HG03469 (cell line): ENCODE measurements around the gene CEP250.
"Not testable (repeated sequence)": the region's sequence is repeated elsewhere in the genome, so short reads cannot be mapped to it uniquely, and the experiment has no call there.

Experiments
- ATAC-seq: cut with Tn5 transposase; IDR thresholded peaks from one replicate; pipeline ENCODE4 v1.9.1; 2021; ENCODE audit warnings: mild to moderate bottlenecking, moderate library complexity, moderate number of reproducible peaks; ENCODE audit not compliant: unreplicated experiment

The CEP250 gene

DNA sequence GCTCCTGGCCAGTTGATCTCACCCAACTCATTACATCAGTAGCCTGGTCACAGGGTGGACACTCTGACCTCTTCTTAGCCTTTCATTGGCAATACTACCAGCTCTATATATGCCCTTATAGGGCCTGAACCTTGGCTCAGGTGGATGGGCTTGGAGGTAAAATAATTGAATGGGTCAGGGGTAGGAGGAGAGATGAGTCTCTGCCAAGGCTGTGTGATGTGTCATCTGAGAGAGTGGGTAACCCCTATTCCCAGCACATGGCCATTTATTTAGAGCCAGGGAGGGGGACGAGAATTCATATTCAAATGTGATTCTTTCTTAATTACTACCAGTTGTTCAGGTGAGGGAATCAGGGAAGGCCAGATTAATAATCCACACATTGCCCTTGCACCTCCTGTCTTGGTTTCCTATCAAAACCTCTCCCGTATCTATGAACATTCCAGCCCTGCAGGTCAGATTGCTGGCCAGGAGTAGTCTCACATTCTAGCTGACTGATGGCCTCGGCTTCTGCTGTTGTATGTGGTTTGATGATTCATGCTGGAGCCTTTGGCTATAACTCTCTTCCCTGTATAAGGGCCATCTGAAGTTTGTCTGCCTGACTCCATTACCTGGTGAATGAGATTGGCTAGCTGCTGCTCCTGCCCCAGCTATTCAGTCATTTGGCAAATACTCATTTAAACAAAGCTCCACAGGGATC, 60.7 kb downstream of the CEP250 start:
- ATAC-seq = no peak

- ATAC-seq = no peak
Observed at GRCh38 chr20:35517125-35517524, 61.7 kb downstream of the CEP250 start.

DNA sequence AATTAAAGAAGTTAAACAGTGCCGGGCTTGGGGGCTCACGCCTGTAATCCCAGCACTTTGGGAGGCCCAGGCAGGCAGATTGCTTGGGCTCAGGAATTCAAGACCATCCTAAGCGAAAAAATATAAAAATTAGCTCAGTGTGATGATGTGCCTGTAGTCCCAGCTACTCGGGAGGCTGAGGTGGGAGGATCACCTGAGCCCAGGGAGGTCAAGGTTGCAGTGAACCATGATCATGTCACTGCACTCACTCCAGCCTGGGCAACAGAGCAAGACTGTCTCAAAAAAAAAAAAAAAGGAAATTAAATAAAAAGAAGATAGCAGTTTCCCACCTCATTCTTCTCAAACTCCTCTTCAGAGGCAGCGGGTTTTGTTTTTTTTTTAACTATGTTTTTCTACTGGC, 62.4 kb downstream of the CEP250 start:
- not testable (repeated sequence) for ATAC-seq

GRCh38 chr20:35518955-35519354, 63.6 kb downstream of the CEP250 start:
- ATAC-seq = no peak

GRCh38 chr20:35523298-35523888, 68.0 kb downstream of the CEP250 start:
- ATAC-seq = no peak

DNA sequence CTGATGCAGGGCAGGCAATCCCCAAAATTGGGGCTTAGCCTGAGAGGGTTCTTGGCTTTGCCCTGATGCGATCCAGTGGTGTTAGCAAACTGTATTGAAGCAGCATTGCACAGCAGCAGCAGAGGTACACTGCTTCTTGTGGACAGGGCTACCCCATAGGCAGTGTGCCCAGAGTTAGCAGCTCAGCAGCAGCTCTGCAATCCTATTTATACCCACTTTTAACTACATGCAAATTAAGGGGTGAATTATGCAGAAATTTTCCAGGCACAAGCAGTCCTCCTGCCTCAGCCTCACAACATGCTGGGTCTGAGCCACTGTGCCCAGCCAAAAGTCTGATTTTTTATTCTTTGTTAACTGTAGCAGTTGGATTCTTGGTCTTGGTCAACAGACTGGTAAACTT, 70.2 kb downstream of the CEP250 start:
- no peak for ATAC-seq

GRCh38 chr20:35527122-35527769, 71.8 kb downstream of the CEP250 start:
- ATAC-seq = no peak

- ATAC-seq = no peak
Observed at GRCh38 chr20:35529552-35529951, 74.2 kb downstream of the CEP250 start, which contains the start of gene C20orf173. C20orf173 (minus strand) TSS chr20:35529652; CDS start chr20:35529373, 279 bp downstream.

GRCh38 chr20:35539756-35540212, 84.4 kb downstream of the CEP250 start:
- ATAC-seq = no peak

- no peak for ATAC-seq
Observed at GRCh38 chr20:35541118-35541782, 85.9 kb downstream of the CEP250 start.

DNA sequence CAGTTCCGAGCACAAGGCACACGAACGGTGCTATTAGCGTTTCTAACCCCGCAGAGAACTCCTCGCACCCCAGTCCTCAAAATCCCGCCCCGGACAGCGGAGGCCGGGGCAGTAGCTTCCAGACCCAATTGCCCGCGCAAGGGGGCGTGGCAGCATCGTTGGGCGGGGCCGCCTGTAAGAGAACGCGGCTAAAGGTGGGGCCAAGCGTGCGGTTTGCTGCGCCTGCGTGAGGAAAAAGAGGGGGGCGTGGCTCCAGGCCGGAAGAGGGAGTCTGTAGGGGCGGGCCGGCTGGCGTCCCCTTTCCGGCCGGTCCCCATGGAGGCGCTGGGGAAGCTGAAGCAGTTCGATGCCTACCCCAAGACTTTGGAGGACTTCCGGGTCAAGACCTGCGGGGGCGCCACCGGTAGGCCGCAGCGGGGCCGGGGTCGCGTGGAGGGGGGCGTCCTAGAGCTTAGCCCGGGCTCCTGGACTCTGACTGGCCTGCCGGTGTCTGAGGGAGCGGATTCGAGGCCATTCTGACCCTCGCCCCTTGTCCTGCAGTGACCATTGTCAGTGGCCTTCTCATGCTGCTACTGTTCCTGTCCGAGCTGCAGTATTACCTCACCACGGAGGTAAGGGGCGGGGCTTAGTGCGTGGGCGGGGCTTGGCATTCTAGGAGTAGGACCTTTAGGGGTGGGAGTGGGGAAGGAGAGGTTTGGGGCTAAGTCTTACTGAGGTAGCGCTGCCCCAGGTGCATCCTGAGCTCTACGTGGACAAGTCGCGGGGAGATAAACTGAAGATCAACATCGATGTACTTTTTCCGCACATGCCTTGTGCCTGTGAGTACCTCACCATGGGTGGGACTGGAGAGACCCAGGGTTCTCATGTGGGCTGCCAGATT, 86.6 kb downstream of the CEP250 start, which contains the start of gene ERGIC3:
TSS of gene ERGIC3 (plus strand) at position 296 of the 880 bp plus-strand sequence. CDS start at position 316, 20 bp downstream.
- ATAC-seq = peak; percentile 51

- no peak for ATAC-seq
Observed at GRCh38 chr20:35542990-35543389, 87.6 kb downstream of the CEP250 start.

- ATAC-seq = no peak
Observed at GRCh38 chr20:35544436-35544835, 89.0 kb downstream of the CEP250 start.

DNA sequence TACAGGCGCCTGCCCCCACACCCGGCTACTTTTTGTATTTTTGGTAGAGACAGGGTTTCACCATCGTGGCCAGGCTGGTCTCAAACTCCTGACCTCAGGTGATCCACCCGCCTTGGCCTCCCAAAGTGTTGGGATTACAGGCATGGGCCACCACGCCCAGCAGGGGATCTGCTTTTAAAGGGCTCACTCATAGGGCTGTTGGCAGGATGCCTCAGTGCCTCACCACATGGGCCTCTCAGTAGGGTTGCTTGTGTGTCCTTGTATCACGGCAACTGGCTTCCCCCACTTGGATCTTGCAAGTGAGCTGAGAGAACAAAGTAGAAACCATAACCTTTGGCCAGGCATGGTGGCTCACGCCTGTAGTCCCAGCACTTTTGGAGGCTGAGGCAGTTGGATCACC, 89.5 kb downstream of the CEP250 start:
- not testable (repeated sequence) for ATAC-seq

DNA sequence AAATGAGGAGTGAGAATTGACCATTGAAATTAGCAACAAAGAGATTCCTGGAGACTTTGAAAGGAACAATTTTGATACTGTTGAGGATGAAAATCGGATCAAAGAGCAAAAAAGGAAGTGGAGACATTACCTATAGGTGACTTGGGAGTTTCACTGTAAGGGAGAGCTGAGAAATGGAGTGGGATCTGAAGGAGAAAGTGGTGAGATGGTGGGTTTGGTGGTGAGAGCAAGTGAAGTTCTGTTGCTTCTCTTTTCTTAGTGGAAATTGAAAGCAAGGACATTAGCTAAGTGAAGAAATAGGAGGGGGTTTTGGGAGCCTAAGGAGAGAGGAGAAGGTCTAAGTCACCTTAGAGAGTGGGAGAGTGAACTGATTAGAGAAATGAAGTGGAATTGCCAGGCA, 90.7 kb downstream of the CEP250 start:
- ATAC-seq = no peak

DNA sequence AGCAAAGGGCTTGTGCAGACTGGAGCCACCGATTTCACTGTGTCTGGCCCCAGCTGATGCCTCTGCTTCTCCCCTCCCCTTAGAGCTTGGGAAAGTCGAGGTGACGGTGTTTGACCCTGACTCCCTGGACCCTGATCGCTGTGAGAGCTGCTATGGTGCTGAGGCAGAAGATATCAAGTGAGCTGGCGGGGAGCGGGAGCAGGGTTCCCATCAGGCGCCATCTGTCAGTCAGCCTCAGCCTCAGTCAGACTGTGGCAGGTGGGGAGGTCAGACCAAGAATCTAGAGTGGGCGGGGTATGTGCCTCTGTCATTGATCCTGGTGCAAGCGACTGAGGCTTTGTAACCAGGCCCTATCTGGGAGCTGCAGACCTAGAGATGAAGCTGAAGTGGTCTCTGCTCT, 91.9 kb downstream of the CEP250 start:
- no peak for ATAC-seq

- ATAC-seq = no peak
Observed at GRCh38 chr20:35551503-35551902, 96.1 kb downstream of the CEP250 start.

- no peak for ATAC-seq
Observed at GRCh38 chr20:35552914-35553313, 97.5 kb downstream of the CEP250 start.

- not testable (repeated sequence) for ATAC-seq
Observed at GRCh38 chr20:35555461-35555860, 100.1 kb downstream of the CEP250 start.

DNA sequence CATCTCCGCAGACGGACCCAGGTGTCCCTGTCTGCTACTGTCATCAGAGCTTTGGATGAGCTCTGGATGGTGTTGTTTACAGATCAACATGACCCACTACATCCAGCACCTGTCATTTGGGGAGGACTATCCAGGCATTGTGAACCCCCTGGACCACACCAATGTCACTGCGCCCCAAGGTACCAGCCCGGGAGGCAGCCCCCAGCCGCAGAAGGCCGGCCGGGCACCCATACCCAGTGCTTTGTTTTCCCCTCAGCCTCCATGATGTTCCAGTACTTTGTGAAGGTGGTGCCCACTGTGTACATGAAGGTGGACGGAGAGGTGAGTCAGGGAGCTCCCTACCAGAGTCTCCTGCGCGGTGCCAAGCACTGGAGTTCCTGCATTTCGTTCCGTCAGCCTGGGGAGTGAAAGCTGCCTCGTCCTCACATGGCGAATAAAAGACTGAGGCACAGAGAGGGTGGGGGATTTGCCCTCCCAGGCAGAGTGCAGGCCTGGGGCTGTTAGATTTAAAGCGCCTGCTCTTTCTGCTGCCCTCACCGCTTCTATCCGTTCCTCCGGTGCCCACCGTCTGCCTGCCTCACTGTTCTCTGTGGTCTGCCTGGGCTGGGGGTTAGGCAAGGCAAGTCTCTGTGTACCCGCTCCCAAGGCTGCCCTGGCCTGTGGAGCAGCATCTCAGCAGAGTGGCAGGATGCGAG, 100.7 kb downstream of the CEP250 start:
- no peak for ATAC-seq
